ENCODE measurements around the gene ZSCAN1.

GRCh38 chr19:58009301-58009665 is 24.5 kb upstream of the ZSCAN1 start:
- TF ChIP-seq TAF1 (IDR thresholded peaks at IDR 0.05; ENCODE audit: borderline replicate concordance, low read depth, low read length): no peak
- TF ChIP-seq, protein P1, sequence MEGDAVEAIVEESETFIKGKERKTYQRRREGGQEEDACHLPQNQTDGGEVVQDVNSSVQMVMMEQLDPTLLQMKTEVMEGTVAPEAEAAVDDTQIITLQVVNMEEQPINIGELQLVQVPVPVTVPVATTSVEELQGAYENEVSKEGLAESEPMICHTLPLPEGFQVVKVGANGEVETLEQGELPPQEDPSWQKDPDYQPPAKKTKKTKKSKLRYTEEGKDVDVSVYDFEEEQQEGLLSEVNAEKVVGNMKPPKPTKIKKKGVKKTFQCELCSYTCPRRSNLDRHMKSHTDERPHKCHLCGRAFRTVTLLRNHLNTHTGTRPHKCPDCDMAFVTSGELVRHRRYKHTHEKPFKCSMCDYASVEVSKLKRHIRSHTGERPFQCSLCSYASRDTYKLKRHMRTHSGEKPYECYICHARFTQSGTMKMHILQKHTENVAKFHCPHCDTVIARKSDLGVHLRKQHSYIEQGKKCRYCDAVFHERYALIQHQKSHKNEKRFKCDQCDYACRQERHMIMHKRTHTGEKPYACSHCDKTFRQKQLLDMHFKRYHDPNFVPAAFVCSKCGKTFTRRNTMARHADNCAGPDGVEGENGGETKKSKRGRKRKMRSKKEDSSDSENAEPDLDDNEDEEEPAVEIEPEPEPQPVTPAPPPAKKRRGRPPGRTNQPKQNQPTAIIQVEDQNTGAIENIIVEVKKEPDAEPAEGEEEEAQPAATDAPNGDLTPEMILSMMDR (IDR thresholded peaks at IDR 0.05): no peak
- TF ChIP-seq, protein P2, sequence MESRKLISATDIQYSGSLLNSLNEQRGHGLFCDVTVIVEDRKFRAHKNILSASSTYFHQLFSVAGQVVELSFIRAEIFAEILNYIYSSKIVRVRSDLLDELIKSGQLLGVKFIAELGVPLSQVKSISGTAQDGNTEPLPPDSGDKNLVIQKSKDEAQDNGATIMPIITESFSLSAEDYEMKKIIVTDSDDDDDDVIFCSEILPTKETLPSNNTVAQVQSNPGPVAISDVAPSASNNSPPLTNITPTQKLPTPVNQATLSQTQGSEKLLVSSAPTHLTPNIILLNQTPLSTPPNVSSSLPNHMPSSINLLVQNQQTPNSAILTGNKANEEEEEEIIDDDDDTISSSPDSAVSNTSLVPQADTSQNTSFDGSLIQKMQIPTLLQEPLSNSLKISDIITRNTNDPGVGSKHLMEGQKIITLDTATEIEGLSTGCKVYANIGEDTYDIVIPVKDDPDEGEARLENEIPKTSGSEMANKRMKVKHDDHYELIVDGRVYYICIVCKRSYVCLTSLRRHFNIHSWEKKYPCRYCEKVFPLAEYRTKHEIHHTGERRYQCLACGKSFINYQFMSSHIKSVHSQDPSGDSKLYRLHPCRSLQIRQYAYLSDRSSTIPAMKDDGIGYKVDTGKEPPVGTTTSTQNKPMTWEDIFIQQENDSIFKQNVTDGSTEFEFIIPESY (IDR thresholded peaks at IDR 0.05; ENCODE audit: borderline replicate concordance, low read depth): no peak
- no peak for TF ChIP-seq GATA2 (CRISPR knock-in tag; IDR thresholded peaks at IDR 0.05)
- no peak for TF ChIP-seq RCOR1 (IDR thresholded peaks at IDR 0.05; ENCODE audit: low read length)
- TF ChIP-seq, protein P3, sequence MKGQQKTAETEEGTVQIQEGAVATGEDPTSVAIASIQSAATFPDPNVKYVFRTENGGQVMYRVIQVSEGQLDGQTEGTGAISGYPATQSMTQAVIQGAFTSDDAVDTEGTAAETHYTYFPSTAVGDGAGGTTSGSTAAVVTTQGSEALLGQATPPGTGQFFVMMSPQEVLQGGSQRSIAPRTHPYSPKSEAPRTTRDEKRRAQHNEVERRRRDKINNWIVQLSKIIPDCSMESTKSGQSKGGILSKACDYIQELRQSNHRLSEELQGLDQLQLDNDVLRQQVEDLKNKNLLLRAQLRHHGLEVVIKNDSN (IDR thresholded peaks at IDR 0.05; ENCODE audit: borderline replicate concordance, low read depth): no peak

Data from SK-N-SH (cell line).